CD8-positive, alpha-beta memory T cell (primary cell): Measurements from ENCODE around the gene HDLBP. TPM values are rescaled to one million over a fixed set of nuclear protein-coding genes. Genes with fewer than 3 reads are reported as not detected.

Experiments used
- CTCF ChIA-PET: fragments of 350-600 bp; sonication (Branson Sonifier 250); formaldehyde crosslinking; loops from one replicate; lab custom pipeline; 2021; ENCODE audit warnings: antibody characterized with exemption; lab: Charles Lee
- POLR2A ChIA-PET: fragments of 350-600 bp; sonication (Branson Sonifier 250); formaldehyde crosslinking; loops from one replicate; lab custom pipeline; 2021; ENCODE audit warnings: antibody characterized with exemption; lab: Charles Lee
- DNase-seq, 5 donors: peaks; one replicate each; pipeline versions ENCODE4 v3.0.0 to v3.0.0-alpha.2; 2020 to 2022; ENCODE audit warnings: mixed read lengths in 1 of 5
- H3K27ac ChIP-seq: one replicate; pipeline ENCODE4 v1.7.0; 2013; ENCODE audit warnings: low read depth, mild to moderate bottlenecking, low read length, moderate library complexity
- H3K27me3 ChIP-seq: 2 replicates; pipeline ENCODE4 v1.7.0; 2013; ENCODE audit warnings: low read length, mild to moderate bottlenecking; ENCODE audit not compliant: insufficient read depth, poor library complexity, severe bottlenecking
- H3K36me3 ChIP-seq: 2 replicates; pipeline ENCODE4 v1.7.0; 2013; ENCODE audit warnings: mild to moderate bottlenecking, low read length, moderate library complexity; ENCODE audit not compliant: insufficient read depth
- H3K4me1 ChIP-seq: 2 replicates; pipeline ENCODE4 v1.7.0; 2013; ENCODE audit warnings: mild to moderate bottlenecking, low read length, moderate library complexity; ENCODE audit not compliant: insufficient read depth
- H3K4me3 ChIP-seq: 2 replicates; pipeline ENCODE4 v1.7.0; 2013; ENCODE audit warnings: mild to moderate bottlenecking, low read length
- H3K9me3 ChIP-seq: 2 replicates; pipeline ENCODE4 v1.7.0; 2013; ENCODE audit warnings: mild to moderate bottlenecking, low read length
- H3K27ac Mint-ChIP-seq, 8 donors: one replicate each; pipeline ENCODE4 v1.8.0; 2020 to 2021; ENCODE audit warnings: mixed read lengths in 8 of 8, mild to moderate bottlenecking in 6 of 8, inconsistent platforms in 3 of 8, moderate library complexity in 3 of 8
- H3K27me3 Mint-ChIP-seq, 2 donors: one replicate each; pipeline ENCODE4 v1.8.0; 2020 to 2021; ENCODE audit warnings: mixed read lengths in 2 of 2, mild to moderate bottlenecking in 1 of 2, moderate library complexity in 1 of 2
- H3K36me3 Mint-ChIP-seq, 3 donors: one replicate each; pipeline ENCODE4 v1.8.0; 2020 to 2021; ENCODE audit warnings: mixed read lengths in 3 of 3, inconsistent platforms in 1 of 3, mild to moderate bottlenecking in 1 of 3
- H3K4me1 Mint-ChIP-seq, 3 donors: one replicate each; pipeline ENCODE4 v1.8.0; 2020 to 2021; ENCODE audit warnings: mixed read lengths in 3 of 3, inconsistent platforms in 1 of 3, mild to moderate bottlenecking in 1 of 3
- H3K4me3 Mint-ChIP-seq, 7 donors: one replicate each; pipeline ENCODE4 v1.8.0; 2020 to 2021; ENCODE audit warnings: mixed read lengths in 7 of 7, mild to moderate bottlenecking in 6 of 7, moderate library complexity in 4 of 7, inconsistent platforms in 2 of 7
- H3K9me3 Mint-ChIP-seq, 5 donors: one replicate each; pipeline ENCODE4 v1.8.0; 2020 to 2022; ENCODE audit warnings: mixed read lengths in 5 of 5, mild to moderate bottlenecking in 3 of 5, moderate library complexity in 2 of 5, inconsistent platforms in 1 of 5
- polyA plus RNA-seq: library from polyadenylated mRNA; unstranded; fragments of 300-500 nt; fragmentation: Illumina TruSeq; gene quantifications from one replicate; pipeline ENCODE4 v1.2.3, GENCODE V29; 2021
- total RNA-seq, 2 experiments: library from RNA; stranded (reverse); gene quantifications; one replicate each; pipeline ENCODE4 v1.2.3, GENCODE V29; 2021

The HDLBP gene
- total and polyA plus RNA-seq, 3 experiments from 2014 or later: 70.0 to 313 (median 307) TPM

GRCh38 chr2:241213567-241213966, 101.9 kb downstream of the HDLBP start:
- no peak overlapping the region for H3K27ac ChIP-seq
- H3K36me3 ChIP-seq: no peaks in the 10 kb centered on the region
- no peaks in the 10 kb centered on the region for H3K27me3 ChIP-seq
- H3K4me3 ChIP-seq: no peak overlapping the region
- H3K27ac Mint-ChIP-seq: no peak overlapping the region
- no peaks in the 10 kb centered on the region for H3K36me3 Mint-ChIP-seq
- no peak for DNase-seq
- peaks cover 1% of the 10 kb centered on the region for H3K4me1 ChIP-seq
- no peaks in the 10 kb centered on the region for H3K9me3 ChIP-seq
- peaks cover 0 to 4% of the 10 kb centered on the region in 2 donors for H3K27me3 Mint-ChIP-seq
- H3K4me1 Mint-ChIP-seq: peaks cover 2 to 10% (median 3%) of the 10 kb centered on the region in 3 donors
- ChIA-PET POLR2A (no interaction called here), CTCF (no interaction called here)
- no peaks in the 10 kb centered on the region for H3K9me3 Mint-ChIP-seq
- H3K4me3 Mint-ChIP-seq: no peak overlapping the region

GRCh38 chr2:241213041-241213440, 102.4 kb downstream of the HDLBP start:
- Mint-ChIP-seq H3K36me3 (no peaks in the 10 kb centered on the region), H3K27me3 (peaks cover 0 to 2% of the 10 kb centered on the region in 2 donors), H3K9me3 (no peaks in the 10 kb centered on the region), H3K4me1 (peaks cover 0 to 7% (median 0%) of the 10 kb centered on the region in 3 donors), H3K27ac (no peak overlapping the region), H3K4me3 (no peak overlapping the region)
- H3K4me3 ChIP-seq: no peak overlapping the region
- no peaks in the 10 kb centered on the region for H3K9me3 ChIP-seq
- no peaks in the 10 kb centered on the region for H3K4me1 ChIP-seq
- no peak for DNase-seq
- ChIA-PET POLR2A (no interaction called here), CTCF (interaction anchor here (1.2 kb wide), 1 partner anchor 136 kb away, joined by 3 read pairs; no protein-coding TSS in a partner anchor)
- no peaks in the 10 kb centered on the region for H3K27me3 ChIP-seq
- no peaks in the 10 kb centered on the region for H3K36me3 ChIP-seq
- no peak overlapping the region for H3K27ac ChIP-seq

GRCh38 chr2:241211276-241211675, 104.2 kb downstream of the HDLBP start:
- POLR2A ChIA-PET: no interaction called here
- H3K27ac ChIP-seq: no peak overlapping the region
- no peaks in the 10 kb centered on the region for H3K9me3 ChIP-seq
- no peaks in the 10 kb centered on the region for H3K4me1 Mint-ChIP-seq
- H3K4me3 ChIP-seq: no peak overlapping the region
- H3K4me3 Mint-ChIP-seq: no peak overlapping the region
- CTCF ChIA-PET: no interaction called here
- peaks cover 0 to 4% of the 10 kb centered on the region in 2 donors for H3K27me3 Mint-ChIP-seq
- H3K9me3 Mint-ChIP-seq: no peaks in the 10 kb centered on the region
- H3K36me3 ChIP-seq: no peaks in the 10 kb centered on the region
- no peak for DNase-seq
- no peaks in the 10 kb centered on the region for H3K4me1 ChIP-seq
- H3K36me3 Mint-ChIP-seq: no peaks in the 10 kb centered on the region
- H3K27me3 ChIP-seq: no peaks in the 10 kb centered on the region
- peak overlapping the region in 2 of 8 donors; percentile 69 to 71 for H3K27ac Mint-ChIP-seq

- no peaks in the 10 kb centered on the region for H3K4me1 Mint-ChIP-seq
- DNase-seq: no peak
- no peaks in the 10 kb centered on the region for H3K9me3 Mint-ChIP-seq
- Histone ChIP-seq H3K4me1 (no peaks in the 10 kb centered on the region), H3K9me3 (no peaks in the 10 kb centered on the region), H3K27ac (no peak overlapping the region), H3K27me3 (no peaks in the 10 kb centered on the region), H3K4me3 (no peak overlapping the region), H3K36me3 (no peaks in the 10 kb centered on the region)
- CTCF ChIA-PET: no interaction called here
- no peak overlapping the region for H3K27ac Mint-ChIP-seq
- H3K4me3 Mint-ChIP-seq: no peak overlapping the region
- H3K36me3 Mint-ChIP-seq: no peaks in the 10 kb centered on the region
- POLR2A ChIA-PET: no interaction called here
- peaks cover 0 to 4% of the 10 kb centered on the region in 2 donors for H3K27me3 Mint-ChIP-seq
These were observed 106.2 kb downstream of the HDLBP start for GRCh38 chr2:241209271-241209670.

- no peak for DNase-seq
- ChIA-PET CTCF (no interaction called here), POLR2A (no interaction called here)
- Mint-ChIP-seq H3K4me1 (no peaks in the 10 kb centered on the region), H3K4me3 (no peak overlapping the region), H3K9me3 (no peaks in the 10 kb centered on the region), H3K27me3 (peaks cover 0 to 4% of the 10 kb centered on the region in 2 donors), H3K27ac (peak overlapping the region in 1 of 8 donors; percentile 40), H3K36me3 (no peaks in the 10 kb centered on the region)
- H3K27me3 ChIP-seq: no peaks in the 10 kb centered on the region
- H3K27ac ChIP-seq: no peak overlapping the region
- no peaks in the 10 kb centered on the region for H3K36me3 ChIP-seq
- no peaks in the 10 kb centered on the region for H3K9me3 ChIP-seq
- H3K4me1 ChIP-seq: no peaks in the 10 kb centered on the region
- no peak overlapping the region for H3K4me3 ChIP-seq
These were observed 107.4 kb downstream of the HDLBP start for GRCh38 chr2:241208058-241208457.

- no peak overlapping the region for H3K4me3 ChIP-seq
- Mint-ChIP-seq H3K27me3 (peaks cover 0 to 4% of the 10 kb centered on the region in 2 donors), H3K4me3 (no peak overlapping the region), H3K9me3 (no peaks in the 10 kb centered on the region), H3K4me1 (no peaks in the 10 kb centered on the region), H3K36me3 (no peaks in the 10 kb centered on the region), H3K27ac (no peak overlapping the region)
- H3K4me1 ChIP-seq: no peaks in the 10 kb centered on the region
- no peak overlapping the region for H3K27ac ChIP-seq
- H3K27me3 ChIP-seq: no peaks in the 10 kb centered on the region
- H3K9me3 ChIP-seq: no peaks in the 10 kb centered on the region
- POLR2A ChIA-PET: no interaction called here
- no peaks in the 10 kb centered on the region for H3K36me3 ChIP-seq
- CTCF ChIA-PET: no interaction called here
- DNase-seq: no peak
These were observed 107.8 kb downstream of the HDLBP start for GRCh38 chr2:241207641-241208040.

GRCh38 chr2:241207151-241207550, 108.3 kb downstream of the HDLBP start:
- no peaks in the 10 kb centered on the region for H3K36me3 Mint-ChIP-seq
- no peak overlapping the region for H3K4me3 Mint-ChIP-seq
- H3K27ac Mint-ChIP-seq: no peak overlapping the region
- POLR2A ChIA-PET: no interaction called here
- H3K27me3 ChIP-seq: no peaks in the 10 kb centered on the region
- H3K27me3 Mint-ChIP-seq: peaks cover 0 to 4% of the 10 kb centered on the region in 2 donors
- H3K36me3 ChIP-seq: no peaks in the 10 kb centered on the region
- CTCF ChIA-PET: no interaction called here
- H3K4me1 Mint-ChIP-seq: no peaks in the 10 kb centered on the region
- H3K9me3 Mint-ChIP-seq: no peaks in the 10 kb centered on the region
- no peak for DNase-seq
- H3K4me1 ChIP-seq: no peaks in the 10 kb centered on the region
- H3K27ac ChIP-seq: no peak overlapping the region
- H3K9me3 ChIP-seq: no peaks in the 10 kb centered on the region
- H3K4me3 ChIP-seq: no peak overlapping the region

- Mint-ChIP-seq H3K36me3 (no peaks in the 10 kb centered on the region), H3K9me3 (no peaks in the 10 kb centered on the region), H3K27me3 (peaks cover 0 to 2% of the 10 kb centered on the region in 2 donors), H3K27ac (peak overlapping the region in 2 of 8 donors; percentile 36 to 60), H3K4me1 (no peaks in the 10 kb centered on the region), H3K4me3 (no peak overlapping the region)
- Histone ChIP-seq H3K27ac (no peak overlapping the region), H3K4me1 (no peaks in the 10 kb centered on the region), H3K4me3 (no peak overlapping the region), H3K27me3 (no peaks in the 10 kb centered on the region), H3K36me3 (no peaks in the 10 kb centered on the region), H3K9me3 (no peaks in the 10 kb centered on the region)
- no peak for DNase-seq
- POLR2A ChIA-PET: interaction anchor here (0.5 kb wide), 1 partner anchor 127 kb away, joined by 3 read pairs; no protein-coding TSS in a partner anchor
- CTCF ChIA-PET: no interaction called here
These were observed 110.4 kb downstream of the HDLBP start for GRCh38 chr2:241205086-241205485.
